ENCODE results near the gene TNIK. TPM values are rescaled to one million over a fixed set of nuclear protein-coding genes. Genes with fewer than 3 reads are reported as not detected.

Gene TNIK
- total and polyA plus RNA-seq, 2 of the 13 experiments (the other 11 are each of a cell fraction or from before 2014, with no cell fraction given): 0.15 to 0.22 TPM

GRCh38 chr3:171155122-171155700, 305.0 kb downstream of the TNIK start (continued):
- TF ChIP-seq ETV6 (CRISPR knock-in tag; conservative IDR thresholded peaks at IDR 0.05): no peak
- TF ChIP-seq CBX1 (IDR thresholded peaks at IDR 0.05; ENCODE audit: low read depth): no peak
- TF ChIP-seq EEA1 (CRISPR knock-in tag; IDR thresholded peaks at IDR 0.05; ENCODE audit: borderline replicate concordance): no peak
- no peak for TF ChIP-seq ARNT (IDR thresholded peaks at IDR 0.05)
- no peak for TF ChIP-seq TFE3 (CRISPR knock-in tag; IDR thresholded peaks at IDR 0.05)

GRCh38 chr3:171150945-171151344, 309.3 kb downstream of the TNIK start:
- Histone ChIP-seq H3K9ac (ENCODE audit: insufficient read depth, low read depth, low read length) (no peak overlapping the region), H2AFZ (ENCODE audit: low read length) (no peak overlapping the region), H4K20me1 (ENCODE audit: insufficient read depth, low read length) (no peaks in the 10 kb centered on the region), H3K9me3 (ENCODE audit: low read length) (no peaks in the 10 kb centered on the region), H3K4me1 (ENCODE audit: insufficient read depth, low read length) (peaks cover 28% of the 10 kb centered on the region), H3K4me2 (ENCODE audit: low read depth, low read length) (no peak overlapping the region), H3K27ac (ENCODE audit: extremely low read length, insufficient read depth, low read length) (no peak overlapping the region), H3K27me3 (ENCODE audit: control insufficient read depth in 1 of 2, insufficient read depth in 2 of 2, low read length in 2 of 2) (no peaks in the 10 kb centered on the region), H3K4me3 (replicated peaks in 1 of 3; ENCODE audit: insufficient read depth in 1 of 3, low read depth in 2 of 3, low read length in 3 of 3) (no peak overlapping the region), H3K36me3 (replicated peaks in 1 of 2; ENCODE audit: control insufficient read depth in 1 of 2, insufficient read depth in 2 of 2, low read length in 2 of 2) (no peaks in the 10 kb centered on the region), H3K79me2 (ENCODE audit: insufficient read depth, low read length) (no peaks in the 10 kb centered on the region)
- FAIRE-seq (no peak), DNase-seq (ENCODE audit: low spot score) (no peak), ATAC-seq (no peak)
- TF ChIP-seq SETDB1 (CRISPR knock-in tag; IDR thresholded peaks at IDR 0.05; ENCODE audit: borderline replicate concordance): no peak
- no peak for TF ChIP-seq ZNF124 (CRISPR knock-in tag; IDR thresholded peaks at IDR 0.05)
- peak; percentile 72; the same call in 1 of the 2 replicates for TF ChIP-seq ZNF768 (CRISPR knock-in tag; IDR thresholded peaks at IDR 0.05)
- no peak for TF ChIP-seq ZFP37 (CRISPR knock-in tag; IDR thresholded peaks at IDR 0.05; ENCODE audit: borderline replicate concordance)
- no peak for TF ChIP-seq ZHX2 (IDR thresholded peaks at IDR 0.05; ENCODE audit: low read depth)
- no peak for TF ChIP-seq ZHX2 (CRISPR knock-in tag; IDR thresholded peaks at IDR 0.05; ENCODE audit: borderline replicate concordance)
- TF ChIP-seq HBP1 (CRISPR knock-in tag; IDR thresholded peaks at IDR 0.05; ENCODE audit: low read depth): no peak
- intact Hi-C loops (cut with micrococcal nuclease; ENCODE audit: unreplicated experiment): no loop called here
- in situ Hi-C loops (cut with HindIII; ENCODE audit: extremely low pct_ligation_motif_present, low pct_unique_long_range_greater_than_20kb): no loop called here
- BruUV-seq (replicated peaks): no TSS peak
- CTCF ChIA-PET (ENCODE audit: low intra/inter-chr PET ratio, low total read pairs): no interaction called here
- whole genome bisulfite sequencing (ENCODE audit: low lambda C conversion rate): 59% methylated on average over 2 of the region's 2 CpGs
- POLR2A ChIA-PET: no interaction called here

Measured in HepG2 (cell line).